Ovary (tissue), 3 donors: ENCODE results near the gene PADI2.

ENCODE experiments used
- EP300 ChIP-seq: sonication (generic); formaldehyde crosslinking; IDR thresholded peaks from one replicate; pipeline ENCODE4 v1.6.1; 2017; ENCODE audit warnings: antibody characterized with exemption
- POLR2A ChIP-seq: fragments of 450-650 bp; IDR thresholded peaks from one replicate; pipeline ENCODE4 v1.6.1; 2017; ENCODE audit warnings: antibody characterized with exemption, mild to moderate bottlenecking, moderate library complexity
- TF ChIP-seq, protein P1 (sequence below), 3 donors: fragments of 450-650 bp in 2 of 3; fragments of 200-600 bp in 1 of 3; IDR thresholded peaks; one replicate each; pipeline versions ENCODE4 v1.5.1 to v1.8.0; 2016 to 2022; ENCODE audit warnings: antibody characterized with exemption in 3 of 3, mild to moderate bottlenecking in 1 of 3
- donor health status: DM: no; HTN: no; CAD: no.

- no peak for TF ChIP-seq POLR2A
- TF ChIP-seq, protein P1, sequence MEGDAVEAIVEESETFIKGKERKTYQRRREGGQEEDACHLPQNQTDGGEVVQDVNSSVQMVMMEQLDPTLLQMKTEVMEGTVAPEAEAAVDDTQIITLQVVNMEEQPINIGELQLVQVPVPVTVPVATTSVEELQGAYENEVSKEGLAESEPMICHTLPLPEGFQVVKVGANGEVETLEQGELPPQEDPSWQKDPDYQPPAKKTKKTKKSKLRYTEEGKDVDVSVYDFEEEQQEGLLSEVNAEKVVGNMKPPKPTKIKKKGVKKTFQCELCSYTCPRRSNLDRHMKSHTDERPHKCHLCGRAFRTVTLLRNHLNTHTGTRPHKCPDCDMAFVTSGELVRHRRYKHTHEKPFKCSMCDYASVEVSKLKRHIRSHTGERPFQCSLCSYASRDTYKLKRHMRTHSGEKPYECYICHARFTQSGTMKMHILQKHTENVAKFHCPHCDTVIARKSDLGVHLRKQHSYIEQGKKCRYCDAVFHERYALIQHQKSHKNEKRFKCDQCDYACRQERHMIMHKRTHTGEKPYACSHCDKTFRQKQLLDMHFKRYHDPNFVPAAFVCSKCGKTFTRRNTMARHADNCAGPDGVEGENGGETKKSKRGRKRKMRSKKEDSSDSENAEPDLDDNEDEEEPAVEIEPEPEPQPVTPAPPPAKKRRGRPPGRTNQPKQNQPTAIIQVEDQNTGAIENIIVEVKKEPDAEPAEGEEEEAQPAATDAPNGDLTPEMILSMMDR (IDR thresholded peaks at IDR 0.05), result no peak
- no peak for TF ChIP-seq EP300
These were observed 52.7 kb downstream of the PADI2 start for GRCh38 chr1:17066361-17067068.
